Measurements from ENCODE around the gene ZMYND8.
A peak's percentile ranks its signal among the peaks of the same experiment; 100 is the strongest.

The ZMYND8 gene

GRCh38 chr20:47353692-47354463, 2.6 kb downstream of the ZMYND8 start:
- DNase-seq (ENCODE audit: low spot score): no peak

- DNase-seq (ENCODE audit: low spot score): no peak
Measured at GRCh38 chr20:47353239-47353691, 3.2 kb downstream of the ZMYND8 start.

- no peak for DNase-seq (ENCODE audit: low spot score)
Measured at GRCh38 chr20:47352332-47353238, 3.9 kb downstream of the ZMYND8 start.

- DNase-seq (ENCODE audit: low spot score): no peak
Measured at GRCh38 chr20:47351643-47352331, 4.7 kb downstream of the ZMYND8 start.

GRCh38 chr20:47350691-47351545, 5.6 kb downstream of the ZMYND8 start:
- DNase-seq (ENCODE audit: low spot score): no peak

GRCh38 chr20:47350181-47350550, 6.3 kb downstream of the ZMYND8 start:
- no peak for DNase-seq (ENCODE audit: low spot score)

- DNase-seq (ENCODE audit: low spot score): no peak
Measured at GRCh38 chr20:47349365-47350180, 6.9 kb downstream of the ZMYND8 start.

GRCh38 chr20:47348539-47349142, 7.9 kb downstream of the ZMYND8 start:
- DNase-seq (ENCODE audit: low spot score): no peak

GRCh38 chr20:47347661-47348435, 8.7 kb downstream of the ZMYND8 start:
- DNase-seq (ENCODE audit: low spot score): no peak

- DNase-seq (ENCODE audit: low spot score): no peak
Measured at GRCh38 chr20:47346172-47346571, 10.3 kb downstream of the ZMYND8 start.

GRCh38 chr20:47345214-47345613, 11.3 kb downstream of the ZMYND8 start:
- no peak for DNase-seq (ENCODE audit: low spot score)

- no peak for DNase-seq (ENCODE audit: low spot score)
Measured at GRCh38 chr20:47343007-47343472, 13.5 kb downstream of the ZMYND8 start.

- DNase-seq (ENCODE audit: low spot score): no peak
Measured at GRCh38 chr20:47338131-47338628, 18.3 kb downstream of the ZMYND8 start.

- DNase-seq (ENCODE audit: low spot score): no peak
Measured at GRCh38 chr20:47337413-47337812, 19.1 kb downstream of the ZMYND8 start.

GRCh38 chr20:47336129-47336754, 20.3 kb downstream of the ZMYND8 start:
- no peak for DNase-seq (ENCODE audit: low spot score)

- DNase-seq (ENCODE audit: low spot score): no peak
Measured at GRCh38 chr20:47335251-47336128, 21.0 kb downstream of the ZMYND8 start.

GRCh38 chr20:47334022-47334551, 22.4 kb downstream of the ZMYND8 start:
- DNase-seq (ENCODE audit: low spot score): peak; percentile 80

All from hepatic stellate cell (primary cell).